Transverse colon (tissue), 4 donors: ENCODE data around the gene SMDT1. TPM values are rescaled to one million over a fixed set of nuclear protein-coding genes. Genes with fewer than 3 reads are reported as not detected.
"Not testable (repeated sequence)": the region's sequence is repeated elsewhere in the genome, so short reads cannot be mapped to it uniquely, and the experiment has no call there.

Source experiments
- DNase-seq: peaks from one replicate; pipeline ENCODE4 v3.0.0-alpha.2; 2019
- H3K27ac ChIP-seq, 4 donors: fragments of 200-600 bp; sonication (generic); 2 replicates each; pipeline ENCODE4 v1.5.1; 2016 to 2018; ENCODE audit warnings: inconsistent platforms in 4 of 4
- H3K27me3 ChIP-seq: fragments of 200-600 bp; sonication (generic); 2 replicates; pipeline ENCODE4 v1.5.1; 2017; ENCODE audit warnings: inconsistent platforms
- H3K36me3 ChIP-seq, 4 donors: fragments of 200-600 bp; sonication (generic); 2 replicates each; pipeline ENCODE4 v1.5.1; 2017 to 2019; ENCODE audit warnings: inconsistent platforms in 4 of 4
- H3K4me1 ChIP-seq, 4 donors: fragments of 200-600 bp; sonication (generic); 2 replicates each; pipeline ENCODE4 v1.5.1; 2017 to 2020; ENCODE audit warnings: inconsistent platforms in 4 of 4
- H3K4me3 ChIP-seq, 4 donors: fragments of 200-600 bp; sonication (generic); 1 replicate in 1 of 4; 2 replicates in 3 of 4; pipeline versions ENCODE4 v1.5.1 to v1.6.1; 2017 to 2019; ENCODE audit warnings: inconsistent platforms in 4 of 4
- H3K9me3 ChIP-seq, 2 donors: fragments of 200-600 bp; sonication (generic); 2 replicates each; pipeline ENCODE4 v1.5.1; 2017 to 2019; ENCODE audit warnings: inconsistent platforms in 2 of 2
- CTCF ChIP-seq, 5 experiments: fragments of 200-600 bp in 3 of 5; fragments of 450-650 bp in 2 of 5; sonication (generic) in 3 of 5; IDR thresholded peaks; 1 replicate in 2 of 5; 2 replicates in 3 of 5; pipeline ENCODE4 v1.5.1; 2016 to 2017; ENCODE audit warnings: antibody characterized with exemption in 5 of 5, inconsistent platforms in 3 of 5, mild to moderate bottlenecking in 2 of 5, moderate library complexity in 1 of 5
- EP300 ChIP-seq: sonication (generic); formaldehyde crosslinking; IDR thresholded peaks from one replicate; pipeline ENCODE4 v1.6.1; 2017; ENCODE audit warnings: antibody characterized with exemption, low read depth
- POLR2A ChIP-seq: fragments of 450-650 bp; IDR thresholded peaks from one replicate; pipeline ENCODE4 v1.6.1; 2016; ENCODE audit warnings: antibody characterized with exemption, mild to moderate bottlenecking, moderate library complexity
- POLR2AphosphoS5 ChIP-seq, 3 donors: sonication (generic); formaldehyde crosslinking; IDR thresholded peaks; one replicate each; pipeline ENCODE4 v1.6.1; 2016; ENCODE audit warnings: antibody characterized with exemption in 3 of 3
- WGBS, 2 donors: methylation state at CpG; one replicate each; pipeline ENCODE4 v1.1.5; 2018; ENCODE audit warnings: low coverage in 1 of 2; 5-methylcytosine and 5-hydroxymethylcytosine counted together
- in situ Hi-C, 4 donors: fragments of 200-750 bp; cut with MboI; loops; one replicate each; pipeline versions ENCODE4 v1.15.0 to v1.15.1; 2017; ENCODE audit warnings: low sequenced_read_pairs in 3 of 4, low pct_ligation_motif_present in 1 of 4, low pct_unique_long_range_greater_than_20kb in 1 of 4
- intact Hi-C: fragments of 100-400 bp; cut with DNase I; formaldehyde crosslinking; loops from one replicate; pipeline ENCODE4 v1.15.1; 2023; ENCODE audit warnings: low total_unique reads
- total RNA-seq, 4 donors: library from RNA; depleted of rRNA; stranded (reverse); fragments of >200 nt; gene quantifications; one replicate each; pipeline ENCODE4 v1.1.0, GENCODE V29; 2016

Gene SMDT1
- total RNA-seq, 4 donors from 2014 or later = 4.8 to 44.9 (median 18.8) TPM

- H3K4me1 ChIP-seq = peaks cover 8 to 25% (median 16%) of the 10 kb centered on the region in 4 donors
- no peak for TF ChIP-seq EP300
- no peak for TF ChIP-seq POLR2AphosphoS5 (IDR thresholded peaks at IDR 0.05)
- TF ChIP-seq CTCF (IDR thresholded peaks at IDR 0.05) = no peak
- TF ChIP-seq POLR2A = no peak
- in situ Hi-C loops = no loop called here
- no peak for DNase-seq
- no peak overlapping the region for H3K4me3 ChIP-seq
- H3K27me3 ChIP-seq = no peaks in the 10 kb centered on the region
- intact Hi-C loops = no loop called here
- H3K9me3 ChIP-seq = no peaks in the 10 kb centered on the region
- no peak overlapping the region for H3K27ac ChIP-seq
- 68 to 70% methylated on average over 3 to 6 of the region's 6 CpGs for WGBS, 2 donors
- peaks cover 0 to 30% (median 5%) of the 10 kb centered on the region in 4 donors for H3K36me3 ChIP-seq
Observed at GRCh38 chr22:42086051-42086450, 6.6 kb downstream of the SMDT1 start.

GRCh38 chr22:42090596-42091454 is 11.3 kb downstream of the SMDT1 start, which contains the start of gene NDUFA6:
Gene NDUFA6 (minus strand): TSS chr22:42090772. CDS start chr22:42090744, 28 bp downstream.
- in situ Hi-C loops = loop anchor here in 1 of 4 donors (10.0 kb wide), 1 partner anchor 354 kb away; no protein-coding TSS in a partner anchor
- Histone ChIP-seq H3K9me3 (no peaks in the 10 kb centered on the region), H3K4me1 (peaks cover 15 to 28% (median 19%) of the 10 kb centered on the region in 4 donors), H3K36me3 (peaks cover 0 to 13% (median 2%) of the 10 kb centered on the region in 4 donors), H3K27ac (peak within 1 kb of the TSS; percentile 93 to 98 (median 96)), H3K4me3 (peak within 1 kb of the TSS; percentile 66 to 78 (median 74)), H3K27me3 (no peaks in the 10 kb centered on the region)
- peak; percentile 99 for TF ChIP-seq POLR2A
- peak; percentile 97 to 99 (median 99) for TF ChIP-seq POLR2AphosphoS5 (IDR thresholded peaks at IDR 0.05)
- TF ChIP-seq CTCF (IDR thresholded peaks at IDR 0.05) = peak; percentile 84 to 100 (median 91)
- no peak for TF ChIP-seq EP300
- intact Hi-C loops = loop anchor here (1.0 to 2.0 kb wide), 2 partner anchors 20 to 344 kb away; no protein-coding TSS in a partner anchor
- DNase-seq = peak; percentile 99
- 0% methylated on average over 40 of the region's 71 CpGs; no CpG with 5 or more reads in 1 of the 2 donors for WGBS, 2 donors

- Histone ChIP-seq H3K27ac (peak overlapping the region; percentile 93 to 98 (median 96)), H3K9me3 (no peaks in the 10 kb centered on the region), H3K36me3 (peaks cover 0 to 7% (median 2%) of the 10 kb centered on the region in 4 donors), H3K27me3 (no peaks in the 10 kb centered on the region), H3K4me1 (peaks cover 15 to 28% (median 19%) of the 10 kb centered on the region in 4 donors), H3K4me3 (peak overlapping the region; percentile 4 to 71 (median 50))
- TF ChIP-seq POLR2AphosphoS5 (IDR thresholded peaks at IDR 0.05) (no peak), POLR2A (no peak), EP300 (no peak), CTCF (IDR thresholded peaks at IDR 0.05) (no peak)
- intact Hi-C loops = loop anchor here (2.0 kb wide), 1 partner anchor 343 kb away; no protein-coding TSS in a partner anchor
- in situ Hi-C loops = loop anchor here in 1 of 4 donors (10.0 kb wide), 1 partner anchor 353 kb away; no protein-coding TSS in a partner anchor
- 22% methylated on average over 7 of the region's 7 CpGs; no CpG with 5 or more reads in 1 of the 2 donors for WGBS, 2 donors
- no peak for DNase-seq
Observed at GRCh38 chr22:42091455-42091782, 11.9 kb downstream of the SMDT1 start.

GRCh38 chr22:42101199-42101598 is 21.7 kb downstream of the SMDT1 start:
- Histone ChIP-seq H3K4me3 (no peak overlapping the region), H3K4me1 (no peaks in the 10 kb centered on the region), H3K27ac (no peak overlapping the region), H3K9me3 (peaks cover 42 to 45% of the 10 kb centered on the region in 2 donors), H3K27me3 (no peaks in the 10 kb centered on the region), H3K36me3 (peaks cover 0 to 7% (median 0%) of the 10 kb centered on the region in 4 donors)
- no peak for DNase-seq
- intact Hi-C loops = no loop called here
- in situ Hi-C loops = no loop called here
- TF ChIP-seq EP300 (no peak), POLR2A (no peak), CTCF (IDR thresholded peaks at IDR 0.05) (no peak), POLR2AphosphoS5 (IDR thresholded peaks at IDR 0.05) (no peak)
- 95 to 96% methylated on average over 3 of the region's 3 CpGs for WGBS, 2 donors

- WGBS, 2 donors = 86 to 89% methylated on average over 2 to 6 of the region's 6 CpGs
- H3K27me3 ChIP-seq, H3K4me3 ChIP-seq, H3K4me1 ChIP-seq, in situ Hi-C loops, H3K27ac ChIP-seq, DNase-seq, H3K36me3 ChIP-seq, intact Hi-C loops: not testable (repeated sequence)
- H3K9me3 ChIP-seq = peaks cover 42 to 45% of the 10 kb centered on the region in 2 donors
Observed at GRCh38 chr22:42104332-42104860, 24.9 kb downstream of the SMDT1 start.
